Measurements from ENCODE around the gene BAZ2B. TPM values are rescaled to one million over a fixed set of nuclear protein-coding genes. Genes with fewer than 3 reads are reported as not detected.

The BAZ2B gene
- total RNA-seq, 1 donor: 63.5 TPM

DNA sequence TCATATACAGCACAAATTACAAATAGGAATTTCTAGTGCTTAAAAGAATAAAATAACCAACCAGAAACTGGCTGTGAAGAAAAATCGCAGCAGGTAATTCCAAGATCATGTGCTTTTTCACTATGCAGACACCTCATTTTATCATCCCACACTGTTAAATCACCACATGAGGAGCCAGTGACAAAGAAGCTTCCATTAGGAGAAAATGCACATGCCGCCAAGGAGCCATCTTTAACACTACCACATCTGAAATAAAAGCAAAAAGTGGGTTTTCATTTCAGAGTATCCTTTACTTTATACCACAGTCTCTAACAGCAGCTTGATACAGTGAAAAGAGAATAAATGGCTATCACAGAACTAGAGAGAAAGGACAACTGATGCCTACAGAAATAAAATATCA, 336.6 kb downstream of the BAZ2B start:
- TF ChIP-seq, protein P1, sequence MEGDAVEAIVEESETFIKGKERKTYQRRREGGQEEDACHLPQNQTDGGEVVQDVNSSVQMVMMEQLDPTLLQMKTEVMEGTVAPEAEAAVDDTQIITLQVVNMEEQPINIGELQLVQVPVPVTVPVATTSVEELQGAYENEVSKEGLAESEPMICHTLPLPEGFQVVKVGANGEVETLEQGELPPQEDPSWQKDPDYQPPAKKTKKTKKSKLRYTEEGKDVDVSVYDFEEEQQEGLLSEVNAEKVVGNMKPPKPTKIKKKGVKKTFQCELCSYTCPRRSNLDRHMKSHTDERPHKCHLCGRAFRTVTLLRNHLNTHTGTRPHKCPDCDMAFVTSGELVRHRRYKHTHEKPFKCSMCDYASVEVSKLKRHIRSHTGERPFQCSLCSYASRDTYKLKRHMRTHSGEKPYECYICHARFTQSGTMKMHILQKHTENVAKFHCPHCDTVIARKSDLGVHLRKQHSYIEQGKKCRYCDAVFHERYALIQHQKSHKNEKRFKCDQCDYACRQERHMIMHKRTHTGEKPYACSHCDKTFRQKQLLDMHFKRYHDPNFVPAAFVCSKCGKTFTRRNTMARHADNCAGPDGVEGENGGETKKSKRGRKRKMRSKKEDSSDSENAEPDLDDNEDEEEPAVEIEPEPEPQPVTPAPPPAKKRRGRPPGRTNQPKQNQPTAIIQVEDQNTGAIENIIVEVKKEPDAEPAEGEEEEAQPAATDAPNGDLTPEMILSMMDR (IDR thresholded peaks at IDR 0.05; ENCODE audit: insufficient read depth, low read depth, low read length): no peak
- no peak overlapping the region for H3K4me3 ChIP-seq (ENCODE audit: low read depth, low read length)
- DNase-seq (ENCODE audit: low read depth): no peak

DNA sequence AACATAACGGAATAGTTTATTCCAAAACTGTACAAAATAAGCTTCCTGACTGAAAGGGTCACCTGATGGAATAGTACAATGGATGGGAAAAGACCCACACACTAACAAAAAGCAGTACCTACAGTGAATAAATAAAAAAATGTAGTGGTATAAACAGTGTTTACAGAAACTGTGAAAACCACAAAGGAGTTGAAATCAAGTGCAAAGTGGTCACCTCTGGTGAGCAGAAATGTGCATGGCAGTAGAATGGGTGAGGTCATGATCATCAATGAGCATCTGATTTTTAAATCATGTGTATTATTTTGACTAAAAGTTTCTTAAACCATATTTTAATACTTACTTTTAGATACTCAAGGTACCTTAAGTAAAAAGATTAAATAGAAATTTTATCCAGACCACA, 341.2 kb downstream of the BAZ2B start:
- no peak for DNase-seq (ENCODE audit: low read depth)
- TF ChIP-seq, protein P1 (IDR thresholded peaks at IDR 0.05; ENCODE audit: insufficient read depth, low read depth, low read length): no peak
- no peak overlapping the region for H3K4me3 ChIP-seq (ENCODE audit: low read depth, low read length)

DNA sequence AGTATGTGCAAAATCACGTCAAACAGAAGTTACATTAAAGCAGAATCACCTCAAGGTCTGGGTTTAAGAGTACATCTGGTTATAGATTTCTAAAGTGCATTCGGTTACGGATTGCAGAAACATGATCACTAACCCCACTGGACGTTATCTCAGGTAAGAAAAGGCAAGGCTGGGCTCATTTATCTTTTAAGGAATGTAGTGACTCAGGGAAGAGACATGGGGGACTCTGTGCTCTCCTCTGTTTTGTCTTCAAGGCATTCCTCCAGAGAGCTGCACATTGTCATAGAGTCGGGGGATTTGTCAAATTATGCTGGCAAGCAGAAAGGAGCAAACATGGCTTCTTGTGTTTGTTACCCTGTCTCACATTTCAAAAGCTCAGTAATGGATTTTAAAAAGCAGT, 344.2 kb downstream of the BAZ2B start:
- H3K4me3 ChIP-seq (ENCODE audit: low read depth, low read length): no peak overlapping the region

DNA sequence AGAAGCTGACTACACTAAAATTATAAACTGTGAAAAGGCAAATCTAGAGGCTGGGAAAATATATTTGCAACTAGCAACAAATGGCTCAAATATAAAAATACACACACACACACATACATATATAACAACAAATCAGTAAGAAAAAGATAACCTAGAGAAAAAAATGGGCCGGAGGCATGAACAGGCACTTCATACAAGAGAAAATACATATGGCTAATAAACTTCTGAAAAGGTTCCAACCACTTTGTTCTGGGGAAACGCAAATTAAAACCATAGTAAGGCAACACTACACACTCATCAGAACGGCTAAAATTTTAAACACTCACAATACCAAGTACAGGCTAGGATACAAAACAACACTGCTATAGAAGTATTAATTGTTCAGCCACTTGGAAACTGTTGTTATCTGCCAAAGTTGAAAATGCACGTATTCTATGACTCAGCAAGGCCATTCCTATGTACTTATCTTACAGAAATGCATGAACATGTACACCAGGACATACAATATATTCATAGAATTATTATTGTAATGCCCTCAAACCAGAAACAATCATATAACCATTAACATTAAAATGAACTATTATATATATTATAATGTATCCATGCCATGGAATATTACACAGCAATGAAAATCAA, 345.5 kb downstream of the BAZ2B start:
- DNase-seq (ENCODE audit: low read depth): no peak
- TF ChIP-seq, protein P1 (IDR thresholded peaks at IDR 0.05; ENCODE audit: insufficient read depth, low read depth, low read length): no peak
- no peak overlapping the region for H3K4me3 ChIP-seq (ENCODE audit: low read depth, low read length)

More for the DNA sequence above, 344.2 kb downstream of the BAZ2B start:
- TF ChIP-seq, protein P1 (IDR thresholded peaks at IDR 0.05; ENCODE audit: insufficient read depth, low read depth, low read length): no peak
- DNase-seq (ENCODE audit: low read depth): no peak

Small RNA genes lying within 50 kb of the gene (small RNA-seq; reads per million reads assigned to genes)
- gene RF00019: not detected

Other genes starting within 250 kb of the BAZ2B start
- gene MARCHF7, start 96.0 kb upstream of the BAZ2B start, total RNA-seq: 80.5 and 158 TPM in 2 replicates
- gene CD302, start 181.7 kb upstream of the BAZ2B start, total RNA-seq: 8.4 and 13.4 TPM in 2 replicates